ENCODE data around the gene ME3.

ME3 gene

DNA sequence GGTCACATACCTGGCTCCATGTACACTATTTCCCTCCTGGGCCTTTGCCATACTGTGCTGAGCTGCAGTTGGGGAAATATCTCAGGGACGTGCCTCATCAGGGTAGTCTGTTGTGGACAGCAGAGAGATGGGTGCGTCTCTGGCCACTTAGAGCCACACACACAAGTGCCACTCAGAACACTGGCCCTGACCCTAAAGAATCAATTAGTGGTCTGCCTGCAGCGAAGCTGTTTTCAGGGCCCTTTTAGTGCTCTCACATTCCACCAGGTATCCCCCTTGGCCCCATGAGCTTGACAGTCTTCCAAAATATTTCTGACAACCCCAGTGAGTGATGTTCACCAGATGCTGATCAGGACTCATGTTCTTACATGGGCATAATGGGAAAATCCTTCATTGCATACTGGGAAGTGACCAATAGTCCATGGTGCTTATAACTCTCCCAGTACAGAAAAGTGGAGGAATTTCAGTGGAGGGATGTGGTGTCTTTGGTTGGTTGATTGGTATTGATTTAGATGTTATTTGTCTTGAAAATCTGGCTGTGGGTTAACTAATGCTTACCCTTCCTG, 66.1 kb downstream of the ME3 start:
- TF ChIP-seq, protein P1, sequence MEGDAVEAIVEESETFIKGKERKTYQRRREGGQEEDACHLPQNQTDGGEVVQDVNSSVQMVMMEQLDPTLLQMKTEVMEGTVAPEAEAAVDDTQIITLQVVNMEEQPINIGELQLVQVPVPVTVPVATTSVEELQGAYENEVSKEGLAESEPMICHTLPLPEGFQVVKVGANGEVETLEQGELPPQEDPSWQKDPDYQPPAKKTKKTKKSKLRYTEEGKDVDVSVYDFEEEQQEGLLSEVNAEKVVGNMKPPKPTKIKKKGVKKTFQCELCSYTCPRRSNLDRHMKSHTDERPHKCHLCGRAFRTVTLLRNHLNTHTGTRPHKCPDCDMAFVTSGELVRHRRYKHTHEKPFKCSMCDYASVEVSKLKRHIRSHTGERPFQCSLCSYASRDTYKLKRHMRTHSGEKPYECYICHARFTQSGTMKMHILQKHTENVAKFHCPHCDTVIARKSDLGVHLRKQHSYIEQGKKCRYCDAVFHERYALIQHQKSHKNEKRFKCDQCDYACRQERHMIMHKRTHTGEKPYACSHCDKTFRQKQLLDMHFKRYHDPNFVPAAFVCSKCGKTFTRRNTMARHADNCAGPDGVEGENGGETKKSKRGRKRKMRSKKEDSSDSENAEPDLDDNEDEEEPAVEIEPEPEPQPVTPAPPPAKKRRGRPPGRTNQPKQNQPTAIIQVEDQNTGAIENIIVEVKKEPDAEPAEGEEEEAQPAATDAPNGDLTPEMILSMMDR (conservative IDR thresholded peaks at IDR 0.05) = no peak
- H3K27ac ChIP-seq = no peak overlapping the region

DNA sequence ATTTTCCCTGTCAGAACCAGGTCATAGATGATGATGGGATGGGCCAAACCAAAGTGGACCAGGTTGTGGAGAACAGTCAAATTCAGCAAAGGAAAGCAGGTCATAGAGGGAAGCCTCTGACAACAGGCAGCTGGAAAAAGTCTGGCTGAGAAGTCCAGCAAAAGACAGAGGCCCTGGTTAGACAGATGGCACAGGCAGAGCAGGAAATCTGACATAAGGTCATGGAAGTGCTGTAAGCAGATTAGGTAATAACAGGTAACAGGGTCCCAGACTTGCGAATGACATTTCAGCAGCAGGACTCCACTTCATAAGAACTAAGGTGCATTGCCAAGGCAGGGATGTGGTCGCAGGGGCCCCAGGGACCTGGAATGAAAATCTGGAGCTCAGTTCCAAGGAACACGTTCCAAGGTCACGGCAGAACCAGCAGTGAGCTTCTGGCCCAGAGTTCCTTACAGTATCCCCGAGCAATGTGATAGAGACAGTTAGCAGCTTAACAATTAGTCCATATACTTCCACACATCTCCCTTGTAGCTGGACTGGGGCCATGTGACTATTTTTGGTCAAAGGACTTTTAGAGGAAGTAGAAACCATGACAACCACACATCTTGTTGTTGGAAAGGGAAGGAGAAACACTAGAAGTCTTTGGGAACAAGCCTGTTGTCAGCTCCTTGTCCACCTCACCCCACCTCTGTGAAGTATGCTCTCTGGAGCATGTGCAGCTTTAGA, 75.4 kb downstream of the ME3 start:
- peak overlapping the region; percentile 76 for H3K27ac ChIP-seq
- TF ChIP-seq, protein P1 (conservative IDR thresholded peaks at IDR 0.05) = no peak

DNA sequence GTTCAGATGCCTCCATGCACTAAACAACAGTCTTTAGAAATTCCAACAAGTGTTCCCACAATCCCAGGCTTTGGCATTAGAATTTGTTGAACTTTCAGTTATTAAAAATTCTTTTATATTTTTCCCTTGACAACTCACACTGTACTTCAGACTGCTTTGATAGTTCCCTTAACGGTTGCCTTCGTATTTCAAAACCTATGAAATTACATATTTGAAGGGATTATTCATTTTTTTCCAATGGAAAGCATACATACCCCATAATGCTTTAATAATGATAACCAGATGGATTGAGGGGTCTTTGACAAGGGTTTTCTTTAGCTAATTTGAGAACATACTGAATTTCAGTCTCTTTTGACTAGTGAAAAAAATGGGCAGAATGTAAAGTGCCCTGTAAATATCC, 76.5 kb downstream of the ME3 start:
- TF ChIP-seq, protein P1 (conservative IDR thresholded peaks at IDR 0.05) = no peak
- H3K27ac ChIP-seq = no peak overlapping the region; the same call in 1 of the 2 replicates

DNA sequence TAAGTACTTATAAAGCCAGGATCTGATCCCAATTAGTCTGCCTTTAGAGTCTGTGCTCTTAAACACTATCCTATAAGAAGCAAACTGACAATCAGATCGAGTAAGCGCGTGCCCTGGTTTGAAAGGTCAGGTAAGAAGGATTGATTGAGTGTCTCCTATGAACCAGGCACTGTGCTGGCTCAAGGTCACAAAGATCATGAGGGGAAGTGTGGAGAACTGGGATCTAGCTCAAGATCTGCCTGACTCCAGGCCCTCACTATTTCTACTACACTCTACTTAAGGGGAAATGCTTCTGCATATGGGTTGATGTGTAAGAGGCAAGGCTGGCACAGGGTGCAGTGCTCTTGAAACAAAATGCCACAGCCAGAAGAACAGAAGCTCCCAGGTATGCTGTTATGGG, 77.0 kb downstream of the ME3 start:
- TF ChIP-seq, protein P1 (conservative IDR thresholded peaks at IDR 0.05) = no peak
- H3K27ac ChIP-seq = no peak overlapping the region

DNA sequence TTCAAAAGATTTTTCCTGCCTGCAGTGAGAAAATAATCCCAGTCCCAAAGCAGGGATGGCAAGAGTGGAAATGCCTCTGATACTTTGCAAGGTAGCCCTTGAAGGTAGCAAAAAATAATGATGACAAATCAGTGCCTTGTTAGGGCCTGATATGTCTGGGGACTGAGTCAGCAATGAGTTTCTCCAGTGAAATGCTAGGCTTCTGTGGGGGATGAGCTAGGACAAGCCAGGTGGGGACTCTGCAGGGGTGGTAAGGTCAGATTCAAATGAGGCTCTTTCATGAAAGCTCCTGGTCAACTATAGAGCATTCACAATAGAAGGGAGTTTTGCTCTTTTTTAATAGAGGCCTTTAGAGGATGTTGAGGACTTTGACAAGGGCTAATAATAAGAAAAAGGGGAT, 77.7 kb downstream of the ME3 start:
- TF ChIP-seq, protein P1 (conservative IDR thresholded peaks at IDR 0.05) = no peak
- H3K27ac ChIP-seq = no peak overlapping the region

DNA sequence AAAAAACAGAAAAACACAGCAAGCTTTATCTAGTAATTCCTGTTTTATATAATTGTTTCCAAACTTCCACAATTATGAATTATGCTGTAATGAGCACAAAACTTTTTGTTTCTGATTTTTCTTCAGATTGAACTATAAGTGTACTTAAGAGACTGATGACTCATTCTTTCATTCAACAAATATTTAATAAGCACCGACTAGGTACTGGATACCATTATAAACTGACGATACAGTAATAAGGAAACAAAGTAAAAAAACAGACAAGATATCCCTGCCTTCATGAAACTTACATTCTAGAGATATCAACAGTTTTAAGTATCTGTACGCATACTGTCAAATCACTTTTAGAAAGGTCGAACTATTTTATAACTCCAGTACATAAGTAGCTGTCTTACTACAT, 78.6 kb downstream of the ME3 start:
- no peak overlapping the region for H3K27ac ChIP-seq
- TF ChIP-seq, protein P1 (conservative IDR thresholded peaks at IDR 0.05) = no peak

DNA sequence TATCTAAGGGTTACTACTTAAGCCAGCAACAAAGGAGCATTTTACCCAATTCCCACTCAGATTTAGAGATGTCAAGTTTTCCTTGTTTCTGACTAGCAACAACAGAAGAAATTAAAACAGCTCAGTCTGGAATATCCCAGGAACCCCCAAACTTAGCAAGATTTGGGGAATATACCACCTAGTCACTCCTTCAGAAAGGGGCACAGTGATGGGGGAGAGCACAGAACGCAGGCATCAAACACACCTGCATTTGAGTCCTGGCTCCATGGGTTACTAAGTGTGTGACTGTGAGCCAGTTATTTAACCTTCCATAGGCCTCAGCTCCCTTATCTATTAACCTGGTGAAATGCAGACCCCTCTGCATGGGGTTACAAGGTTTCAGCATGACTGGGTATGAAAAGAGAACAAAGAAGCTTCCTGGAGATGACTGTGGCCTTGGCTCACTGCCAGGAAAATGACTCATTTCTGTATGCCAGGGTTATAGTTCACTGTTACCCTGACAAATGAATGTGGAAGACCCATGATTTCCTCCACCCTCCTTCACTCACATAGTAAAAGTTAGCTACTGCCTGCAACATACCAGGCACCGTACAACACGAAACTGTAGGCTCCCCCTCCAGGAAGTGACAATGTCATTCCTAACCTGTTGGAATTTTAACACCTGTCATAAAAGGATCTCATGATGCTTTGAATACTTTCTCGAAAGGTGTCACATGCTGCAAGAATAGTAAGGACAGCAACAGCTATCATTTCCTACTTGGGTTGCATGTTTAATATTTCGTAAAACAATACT, 79.6 kb downstream of the ME3 start:
- TF ChIP-seq, protein P1 (conservative IDR thresholded peaks at IDR 0.05) = no peak
- H3K27ac ChIP-seq = peak overlapping the region; percentile 28

Data from VCaP (cell line).